GM12873 (cell line): ENCODE data around the gene GVQW3.

Source experiments
- TF ChIP-seq, protein P1 (sequence below): IDR thresholded peaks from 2 replicates; pipeline ENCODE4 v1.5.1; 2012; ENCODE audit warnings: low read depth, mild to moderate bottlenecking, moderate library complexity, low read length, control low read depth; ENCODE audit not compliant: insufficient read depth; ENCODE audit errors: missing control alignments

Gene GVQW3

DNA sequence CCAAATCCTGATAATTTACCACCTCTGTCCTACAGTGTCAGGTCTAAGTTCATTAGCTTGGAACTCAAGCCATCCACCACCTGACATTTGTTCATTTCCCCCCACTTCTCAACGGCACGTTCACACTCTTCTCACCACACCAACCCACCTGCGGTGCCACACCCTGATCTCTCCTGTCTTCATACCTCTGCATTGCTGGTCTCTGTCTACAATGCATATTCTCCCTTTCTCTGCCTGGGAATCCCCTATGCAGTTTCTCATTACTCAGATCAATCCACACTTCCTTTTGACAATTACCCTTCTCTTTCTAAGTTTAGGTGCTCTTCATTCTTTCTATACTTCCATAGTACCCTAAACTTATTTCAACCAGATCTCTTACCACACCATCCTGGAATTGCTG, 43.3 kb downstream of the GVQW3 start:
- TF ChIP-seq, protein P1, sequence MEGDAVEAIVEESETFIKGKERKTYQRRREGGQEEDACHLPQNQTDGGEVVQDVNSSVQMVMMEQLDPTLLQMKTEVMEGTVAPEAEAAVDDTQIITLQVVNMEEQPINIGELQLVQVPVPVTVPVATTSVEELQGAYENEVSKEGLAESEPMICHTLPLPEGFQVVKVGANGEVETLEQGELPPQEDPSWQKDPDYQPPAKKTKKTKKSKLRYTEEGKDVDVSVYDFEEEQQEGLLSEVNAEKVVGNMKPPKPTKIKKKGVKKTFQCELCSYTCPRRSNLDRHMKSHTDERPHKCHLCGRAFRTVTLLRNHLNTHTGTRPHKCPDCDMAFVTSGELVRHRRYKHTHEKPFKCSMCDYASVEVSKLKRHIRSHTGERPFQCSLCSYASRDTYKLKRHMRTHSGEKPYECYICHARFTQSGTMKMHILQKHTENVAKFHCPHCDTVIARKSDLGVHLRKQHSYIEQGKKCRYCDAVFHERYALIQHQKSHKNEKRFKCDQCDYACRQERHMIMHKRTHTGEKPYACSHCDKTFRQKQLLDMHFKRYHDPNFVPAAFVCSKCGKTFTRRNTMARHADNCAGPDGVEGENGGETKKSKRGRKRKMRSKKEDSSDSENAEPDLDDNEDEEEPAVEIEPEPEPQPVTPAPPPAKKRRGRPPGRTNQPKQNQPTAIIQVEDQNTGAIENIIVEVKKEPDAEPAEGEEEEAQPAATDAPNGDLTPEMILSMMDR = no peak

DNA sequence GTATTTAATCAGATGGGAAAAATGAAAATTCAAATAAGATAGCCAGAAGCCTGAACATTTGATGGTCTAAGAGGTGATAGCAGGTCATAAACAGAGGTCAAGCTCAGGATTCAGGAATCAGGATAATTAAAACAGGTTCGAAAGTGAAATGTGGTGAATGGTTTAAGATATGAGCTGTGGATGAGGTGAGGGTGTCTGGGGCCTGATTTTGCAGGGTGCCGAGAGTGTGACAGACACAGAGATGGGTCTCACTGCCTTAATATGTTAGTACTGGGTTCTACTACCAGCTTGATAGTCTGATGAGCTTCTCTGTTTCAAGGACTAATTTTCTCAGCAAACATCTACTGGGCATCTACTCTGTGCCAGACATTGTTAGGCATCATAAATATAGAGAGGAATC, 43.8 kb downstream of the GVQW3 start:
- TF ChIP-seq, protein P1 = no peak

DNA sequence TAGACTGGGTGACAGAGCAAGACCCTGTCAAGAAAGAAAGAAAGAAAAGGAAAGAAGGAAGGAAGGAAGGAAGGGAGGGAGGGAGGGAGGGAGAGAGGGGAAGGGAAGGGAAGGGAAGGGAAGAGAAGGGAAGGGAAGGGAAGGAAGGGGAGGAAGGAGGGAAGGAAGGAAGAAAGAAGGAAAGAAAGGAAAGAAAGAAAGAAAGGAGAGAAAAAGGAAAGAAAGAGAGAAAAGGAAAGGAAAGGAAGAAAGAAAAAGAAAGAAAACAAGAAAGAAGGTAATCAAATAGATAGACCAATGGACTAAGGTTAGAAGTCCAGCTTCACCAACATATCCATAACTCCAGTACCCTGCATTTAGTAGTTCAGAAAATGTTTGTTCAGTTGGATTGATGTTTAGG, 45.5 kb downstream of the GVQW3 start:
- TF ChIP-seq, protein P1 = no peak

DNA sequence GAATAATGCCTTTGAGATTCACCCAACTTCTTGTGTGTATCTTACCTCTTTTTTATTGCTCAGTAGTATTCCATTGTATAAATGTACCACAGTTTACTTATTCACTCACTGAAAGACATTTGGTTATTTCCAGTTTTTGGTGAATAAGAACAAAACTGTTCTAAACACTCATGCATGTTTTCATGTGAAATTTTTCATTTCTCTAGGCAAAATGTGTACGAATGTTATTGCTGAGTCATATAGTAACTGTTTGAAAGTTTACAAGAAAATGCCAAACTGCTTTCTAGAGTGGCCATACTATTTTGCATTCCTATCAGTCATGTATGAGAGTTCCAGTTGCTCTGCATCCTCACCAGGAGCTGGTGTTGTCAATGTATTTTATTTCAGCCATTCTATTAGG, 54.9 kb downstream of the GVQW3 start:
- TF ChIP-seq, protein P1 = no peak

DNA sequence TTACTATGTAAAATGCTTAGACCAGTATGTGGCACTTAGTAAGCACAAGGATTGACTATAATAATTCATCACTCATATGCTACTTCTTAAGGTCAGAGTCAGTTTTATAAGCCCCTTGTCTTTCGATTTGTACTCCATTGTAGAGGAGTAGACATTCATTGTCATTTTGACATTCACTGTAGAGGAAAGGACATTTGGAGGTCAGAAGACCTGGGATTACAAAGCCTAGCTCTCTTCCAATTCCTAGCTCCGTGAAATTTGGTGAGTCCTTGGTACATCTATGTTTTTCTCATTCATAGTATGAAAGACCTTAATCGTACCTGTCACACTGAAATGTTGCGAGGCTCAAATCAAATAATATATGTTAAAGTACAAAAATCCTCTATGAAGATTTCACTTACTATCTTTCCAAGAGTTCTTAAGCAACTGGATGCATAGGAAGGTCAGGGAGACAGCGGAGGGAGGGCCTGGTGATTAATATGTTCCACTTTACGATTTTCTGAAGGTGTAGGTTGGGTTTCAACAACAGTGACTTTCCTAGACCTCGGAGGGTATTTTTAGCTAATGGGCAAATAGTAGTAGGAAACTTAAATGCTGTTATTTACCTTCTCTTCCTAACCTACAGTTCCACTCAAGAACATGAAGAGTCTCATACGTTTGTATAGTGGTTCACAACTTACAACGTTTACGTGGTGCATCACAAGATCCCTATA, 62.3 kb downstream of the GVQW3 start:
- TF ChIP-seq, protein P1 = no peak

DNA sequence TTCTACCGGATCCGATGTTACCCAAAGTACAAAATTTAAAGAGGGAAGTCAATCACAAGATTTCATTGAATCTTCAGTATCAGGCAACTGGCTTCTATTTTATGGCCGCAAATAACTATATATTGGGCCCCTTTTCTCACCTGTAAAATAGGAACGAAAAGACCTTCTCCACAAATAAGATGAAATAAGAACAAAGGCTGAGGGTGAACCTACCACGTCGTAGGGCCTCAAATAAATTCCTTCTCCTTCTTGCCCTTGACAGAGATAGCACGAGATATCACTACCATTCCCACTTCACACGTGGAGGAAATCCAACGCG, 62.9 kb downstream of the GVQW3 start:
- TF ChIP-seq, protein P1 = no peak

DNA sequence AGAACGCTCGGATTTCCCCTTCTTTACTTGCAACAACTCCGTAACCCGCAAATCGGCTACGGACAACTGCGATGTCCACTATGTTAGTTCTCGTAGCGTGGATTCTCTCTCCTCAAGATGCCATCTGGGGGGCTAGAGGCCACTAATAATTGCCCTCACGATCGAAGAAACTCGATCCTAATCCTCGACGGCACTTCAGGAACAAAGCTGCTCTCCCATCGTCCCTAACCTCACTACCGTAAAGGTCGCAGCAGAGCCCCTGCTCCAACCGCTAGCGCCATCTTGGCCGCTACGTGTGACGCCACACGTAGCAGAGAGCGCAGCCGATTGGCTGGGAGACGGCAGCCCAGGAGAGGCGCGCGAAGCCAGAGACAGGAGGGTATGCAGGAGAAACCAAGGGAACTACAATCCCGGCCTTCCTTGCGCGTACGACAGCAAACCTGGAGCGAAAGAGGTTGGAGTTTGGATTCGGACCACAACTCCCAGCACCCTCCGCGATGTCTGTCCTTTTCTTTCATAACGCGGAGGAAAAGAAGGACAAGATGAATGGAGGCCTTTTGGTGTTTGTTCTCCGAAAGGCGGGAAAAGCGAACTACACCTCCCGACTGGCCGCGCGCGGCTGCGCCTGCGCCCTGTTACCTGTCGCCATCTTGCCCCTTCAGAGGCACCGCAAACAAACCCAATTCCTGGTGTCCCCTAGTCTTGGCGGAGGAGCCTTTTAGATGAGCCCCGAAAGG, 63.4 kb downstream of the GVQW3 start, which contains the start of gene EMSY:
Gene EMSY, plus strand, starts transcription at position 635 of the 737 bp plus-strand sequence. CDS start 1,921 bp downstream, outside the sequence.
- TF ChIP-seq, protein P1 = no peak
